Trophoblast cell (in vitro differentiated cells and primary cell): ENCODE results near the gene CNN3.

Source experiments
- DNase-seq, 2 donors: peaks; one replicate each; pipeline ENCODE4 v3.0.0-alpha.2; 2016
- H2AFZ ChIP-seq: 2 replicates; pipeline ENCODE4 v1.6.1; 2013; ENCODE audit warnings: low read length, moderate library complexity, mild to moderate bottlenecking; ENCODE audit not compliant: insufficient read depth, poor library complexity
- H2AK5ac ChIP-seq: 2 replicates; pipeline ENCODE4 v1.6.1; 2013; ENCODE audit warnings: mild to moderate bottlenecking, low read length
- H2BK120ac ChIP-seq: 2 replicates; pipeline ENCODE4 v1.6.1; 2013; ENCODE audit warnings: low read length, mild to moderate bottlenecking, moderate library complexity; ENCODE audit not compliant: insufficient read depth, poor library complexity
- H2BK12ac ChIP-seq: 2 replicates; pipeline ENCODE4 v1.6.1; 2013; ENCODE audit warnings: mild to moderate bottlenecking, low read length, moderate library complexity
- H2BK5ac ChIP-seq: 2 replicates; pipeline ENCODE4 v1.6.1; 2013; ENCODE audit warnings: low read length, low read depth, moderate library complexity, mild to moderate bottlenecking; ENCODE audit not compliant: poor library complexity
- H3K14ac ChIP-seq: 2 replicates; pipeline ENCODE4 v1.6.1; 2013; ENCODE audit warnings: mild to moderate bottlenecking, low read length
- H3K18ac ChIP-seq: 2 replicates; pipeline ENCODE4 v1.6.1; 2013; ENCODE audit warnings: mild to moderate bottlenecking, low read length
- H3K23ac ChIP-seq: 2 replicates; pipeline ENCODE4 v1.6.1; 2013; ENCODE audit warnings: low read length
- H3K27ac ChIP-seq: 2 replicates; pipeline ENCODE4 v1.5.1; 2013; ENCODE audit warnings: low read depth, mild to moderate bottlenecking, inconsistent platforms, low read length, moderate library complexity
- H3K27me3 ChIP-seq: 2 replicates; pipeline ENCODE4 v1.6.1; 2013; ENCODE audit warnings: inconsistent platforms, mild to moderate bottlenecking, low read length, moderate library complexity; ENCODE audit not compliant: insufficient read depth
- H3K36me3 ChIP-seq, 2 experiments: 1 replicate in 1 of 2; 2 replicates in 1 of 2; pipeline ENCODE4 v1.6.1; 2013; ENCODE audit warnings: low read length in 2 of 2, mild to moderate bottlenecking in 2 of 2, moderate library complexity in 1 of 2; ENCODE audit not compliant: insufficient read depth in 2 of 2, control insufficient read depth in 1 of 2
- H3K4ac ChIP-seq: 2 replicates; pipeline ENCODE4 v1.6.1; 2013; ENCODE audit warnings: low read depth, mild to moderate bottlenecking, low read length, moderate library complexity
- H3K4me1 ChIP-seq, 2 experiments: 1 replicate in 1 of 2; 2 replicates in 1 of 2; pipeline ENCODE4 v1.6.1; 2013; ENCODE audit warnings: low read length in 2 of 2, mild to moderate bottlenecking in 2 of 2, moderate library complexity in 1 of 2; ENCODE audit not compliant: insufficient read depth in 2 of 2, control insufficient read depth in 1 of 2
- H3K4me2 ChIP-seq: 2 replicates; pipeline ENCODE4 v1.6.1; 2013; ENCODE audit warnings: inconsistent platforms, mild to moderate bottlenecking, low read length, moderate library complexity
- H3K4me3 ChIP-seq: 2 replicates; pipeline ENCODE4 v1.5.1; 2013; ENCODE audit warnings: mild to moderate bottlenecking, low read depth, low read length, inconsistent platforms
- H3K79me1 ChIP-seq: one replicate; pipeline ENCODE4 v1.6.1; 2013; ENCODE audit warnings: low read length
- H3K79me2 ChIP-seq: 2 replicates; pipeline ENCODE4 v1.6.1; 2013; ENCODE audit warnings: low read length, mild to moderate bottlenecking; ENCODE audit not compliant: control insufficient read depth, insufficient read depth, poor library complexity
- H3K9ac ChIP-seq: 2 replicates; pipeline ENCODE4 v1.6.1; 2013; ENCODE audit warnings: mild to moderate bottlenecking, low read length
- H3K9me3 ChIP-seq: 2 replicates; pipeline ENCODE4 v1.6.1; 2013; ENCODE audit warnings: low read depth, mild to moderate bottlenecking, control low read depth, inconsistent platforms, low read length; ENCODE audit not compliant: insufficient read depth
- H4K12ac ChIP-seq: 2 replicates; pipeline ENCODE4 v1.6.1; 2013; ENCODE audit warnings: low read depth, mild to moderate bottlenecking, low read length, moderate library complexity
- H4K8ac ChIP-seq: 2 replicates; pipeline ENCODE4 v1.6.1; 2013; ENCODE audit warnings: low read depth, mild to moderate bottlenecking, low read length, moderate library complexity
- H4K91ac ChIP-seq: one replicate; pipeline ENCODE4 v1.6.1; 2013; ENCODE audit warnings: low read depth, mild to moderate bottlenecking, low read length, moderate library complexity
- WGBS: extraction: QIAGEN DNeasy Blood & Tissue Kit; methylation state at CpG from one replicate; pipeline ENCODE4 v1.1.7; 2013; ENCODE audit warnings: missing lambda C conversion rate; ENCODE audit not compliant: insufficient read length, insufficient coverage; ENCODE audit errors: extremely low coverage; 5-methylcytosine and 5-hydroxymethylcytosine counted together

CNN3 gene

DNA sequence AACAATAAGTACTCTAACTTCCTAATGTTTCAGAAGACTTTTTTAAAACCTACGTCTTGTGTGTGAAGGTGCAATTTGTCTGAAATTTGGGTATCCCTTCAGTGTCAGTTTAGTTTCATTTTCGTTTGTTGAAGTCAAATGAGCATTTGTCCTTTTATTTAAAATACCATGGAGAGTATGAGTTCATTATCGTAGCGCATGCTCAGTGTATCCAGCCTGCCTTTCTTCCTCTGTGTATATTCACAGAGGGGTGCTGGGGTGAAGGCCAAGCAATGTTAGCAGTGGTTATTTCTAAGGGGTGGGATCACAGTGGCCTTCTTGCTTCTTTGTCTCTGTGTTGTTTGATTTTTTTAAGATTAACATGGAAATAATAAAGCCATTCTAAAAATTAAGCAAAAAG lies 43.2 kb downstream of the CNN3 start:
- WGBS: no CpG with 5 or more reads among the region's 4 CpGs
- Histone ChIP-seq H2BK5ac (no peak overlapping the region), H4K91ac (no peak overlapping the region), H3K4me1 (no peaks in the 10 kb centered on the region), H2AFZ (no peak overlapping the region), H3K9ac (no peak overlapping the region), H4K8ac (no peak overlapping the region), H2AK5ac (no peak overlapping the region), H3K4me2 (no peak overlapping the region), H3K4me3 (no peak overlapping the region), H2BK120ac (no peak overlapping the region), H3K9me3 (peaks cover 2% of the 10 kb centered on the region), H3K27me3 (no peaks in the 10 kb centered on the region), H4K12ac (no peak overlapping the region), H3K27ac (peak overlapping the region; percentile 5), H3K79me1 (no peaks in the 10 kb centered on the region), H3K18ac (no peak overlapping the region), H3K23ac (no peak overlapping the region), H3K36me3 (no peaks in the 10 kb centered on the region), H3K14ac (no peak overlapping the region), H2BK12ac (no peak overlapping the region), H3K79me2 (no peaks in the 10 kb centered on the region), H3K4ac (no peak overlapping the region)
- no peak for DNase-seq

DNA sequence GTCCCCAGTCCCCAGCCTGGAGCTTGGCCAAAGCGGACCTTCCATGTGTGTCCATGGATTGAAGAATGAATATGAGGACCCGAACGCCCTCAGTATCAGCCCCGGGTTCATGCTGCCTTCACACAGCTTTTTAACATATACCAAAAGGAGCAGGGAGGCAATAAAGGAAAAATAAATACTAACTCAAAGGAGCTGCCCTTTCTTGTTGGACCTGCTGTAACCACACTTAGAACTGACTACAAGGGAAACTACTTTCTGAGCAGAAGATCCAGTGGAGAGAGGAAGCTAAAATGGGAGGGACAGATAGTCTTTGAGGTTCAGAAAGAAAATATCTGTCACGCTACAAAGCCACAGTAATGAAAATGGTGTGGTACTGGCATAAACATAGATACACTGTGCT lies 48.6 kb downstream of the CNN3 start:
- no peak for DNase-seq
- no peak overlapping the region for H3K4ac ChIP-seq
- no peak overlapping the region for H4K12ac ChIP-seq
- H4K91ac ChIP-seq: no peak overlapping the region
- no peak overlapping the region for H2BK12ac ChIP-seq
- H3K9ac ChIP-seq: no peak overlapping the region
- H3K9me3 ChIP-seq: no peaks in the 10 kb centered on the region
- H3K4me3 ChIP-seq: no peak overlapping the region
- H2AFZ ChIP-seq: no peak overlapping the region
- no peak overlapping the region for H3K23ac ChIP-seq
- H2AK5ac ChIP-seq: no peak overlapping the region
- no peak overlapping the region for H3K14ac ChIP-seq
- no peaks in the 10 kb centered on the region for H3K79me2 ChIP-seq
- H3K18ac ChIP-seq: no peak overlapping the region
- no peaks in the 10 kb centered on the region for H3K79me1 ChIP-seq
- no CpG with 5 or more reads among the region's 5 CpGs for WGBS
- H2BK5ac ChIP-seq: no peak overlapping the region
- no peak overlapping the region for H2BK120ac ChIP-seq
- no peak overlapping the region for H3K4me2 ChIP-seq
- H3K27me3 ChIP-seq: no peaks in the 10 kb centered on the region
- H3K36me3 ChIP-seq: no peaks in the 10 kb centered on the region
- no peak overlapping the region for H3K27ac ChIP-seq
- peaks cover 3 to 6% of the 10 kb centered on the region in 2 experiments for H3K4me1 ChIP-seq
- no peak overlapping the region for H4K8ac ChIP-seq

DNA sequence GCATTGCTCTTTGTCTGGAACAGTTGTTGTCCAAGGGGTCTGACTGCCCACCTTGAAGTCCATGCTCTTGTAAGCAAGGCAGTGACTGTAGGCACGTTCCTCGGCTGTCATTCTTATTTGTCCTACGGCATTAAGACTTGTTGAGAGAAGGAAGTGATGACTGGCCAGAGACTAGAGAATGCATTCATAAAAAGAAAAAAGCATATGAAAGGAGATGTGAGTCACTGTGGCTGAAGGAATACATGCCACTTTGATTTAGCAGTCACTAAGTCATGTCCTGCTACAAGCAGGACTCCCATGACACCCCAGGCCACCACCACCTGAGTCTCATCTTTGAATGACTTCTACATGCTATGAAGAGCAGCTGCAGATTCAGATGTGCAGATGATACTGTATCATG lies 50.5 kb downstream of the CNN3 start:
- Histone ChIP-seq H4K8ac (no peak overlapping the region), H2AK5ac (no peak overlapping the region)
- WGBS: no CpG with 5 or more reads among the region's 3 CpGs

GRCh38 chr1:94875794-94876193 lies 51.1 kb downstream of the CNN3 start:
- Histone ChIP-seq H3K79me1 (peaks cover 5% of the 10 kb centered on the region), H2BK120ac (no peak overlapping the region), H2AFZ (no peak overlapping the region), H4K91ac (no peak overlapping the region), H3K4me3 (no peak overlapping the region), H3K9ac (no peak overlapping the region), H3K36me3 (no peaks in the 10 kb centered on the region), H2BK5ac (no peak overlapping the region), H3K23ac (no peak overlapping the region), H4K8ac (no peak overlapping the region), H3K18ac (no peak overlapping the region), H3K4me2 (no peak overlapping the region), H4K12ac (no peak overlapping the region), H2BK12ac (no peak overlapping the region), H3K9me3 (no peaks in the 10 kb centered on the region), H2AK5ac (no peak overlapping the region), H3K27me3 (no peaks in the 10 kb centered on the region), H3K4me1 (peaks cover 9 to 17% of the 10 kb centered on the region in 2 experiments), H3K79me2 (no peaks in the 10 kb centered on the region), H3K27ac (no peak overlapping the region), H3K4ac (no peak overlapping the region), H3K14ac (no peak overlapping the region)
- no peak for DNase-seq
- WGBS: no CpG with 5 or more reads among the region's 4 CpGs

More for the DNA sequence above, 50.5 kb downstream of the CNN3 start:
- Histone ChIP-seq H3K23ac (no peak overlapping the region), H3K79me1 (peaks cover 4% of the 10 kb centered on the region), H3K27me3 (no peaks in the 10 kb centered on the region), H2AFZ (no peak overlapping the region), H3K79me2 (no peaks in the 10 kb centered on the region), H3K4me1 (peaks cover 8 to 13% of the 10 kb centered on the region in 2 experiments), H3K9me3 (no peaks in the 10 kb centered on the region), H3K27ac (no peak overlapping the region), H4K12ac (no peak overlapping the region), H3K9ac (no peak overlapping the region), H3K4me3 (no peak overlapping the region), H4K91ac (no peak overlapping the region), H3K36me3 (no peaks in the 10 kb centered on the region), H3K4ac (no peak overlapping the region), H3K4me2 (no peak overlapping the region), H2BK120ac (no peak overlapping the region), H2BK5ac (no peak overlapping the region), H3K14ac (no peak overlapping the region), H2BK12ac (no peak overlapping the region), H3K18ac (no peak overlapping the region)
- no peak for DNase-seq
